ENCODE results near the gene DDX51.

DDX51 gene

GRCh38 chr12:132127041-132127440 is 17.1 kb downstream of the DDX51 start:
- peaks cover 46% of the 10 kb centered on the region for H3K36me3 ChIP-seq (ENCODE audit: insufficient read depth, low read length)
- no peak overlapping the region for H2AFZ ChIP-seq (ENCODE audit: low read depth, low read length)
- no peaks in the 10 kb centered on the region for H3K27me3 ChIP-seq (ENCODE audit: insufficient read depth, low read length)
- H3K4me1 ChIP-seq (ENCODE audit: insufficient read depth, low read length) = no peaks in the 10 kb centered on the region
- H3K4me3 ChIP-seq (ENCODE audit: low read length) = no peak overlapping the region
- peaks cover 21% of the 10 kb centered on the region for H3K9me3 ChIP-seq (ENCODE audit: low read length)

- peaks cover 20% of the 10 kb centered on the region for H3K9me3 ChIP-seq (ENCODE audit: low read length)
- no peak overlapping the region for H2AFZ ChIP-seq (ENCODE audit: low read depth, low read length)
- no peaks in the 10 kb centered on the region for H3K4me1 ChIP-seq (ENCODE audit: insufficient read depth, low read length)
- H3K27me3 ChIP-seq (ENCODE audit: insufficient read depth, low read length) = no peaks in the 10 kb centered on the region
- no peak overlapping the region for H3K4me3 ChIP-seq (ENCODE audit: low read length)
- H3K36me3 ChIP-seq (ENCODE audit: insufficient read depth, low read length) = peaks cover 52% of the 10 kb centered on the region
These were observed 18.4 kb downstream of the DDX51 start for GRCh38 chr12:132125736-132126135.

GRCh38 chr12:132124766-132125425 is 19.2 kb downstream of the DDX51 start:
- Histone ChIP-seq H3K4me1 (ENCODE audit: insufficient read depth, low read length) (no peaks in the 10 kb centered on the region), H3K36me3 (ENCODE audit: insufficient read depth, low read length) (peaks cover 57% of the 10 kb centered on the region), H3K27me3 (ENCODE audit: insufficient read depth, low read length) (no peaks in the 10 kb centered on the region)

GRCh38 chr12:132123970-132124765 is 20.0 kb downstream of the DDX51 start:
- H3K27me3 ChIP-seq (ENCODE audit: insufficient read depth, low read length) = no peaks in the 10 kb centered on the region
- H3K4me1 ChIP-seq (ENCODE audit: insufficient read depth, low read length) = no peaks in the 10 kb centered on the region
- peaks cover 17% of the 10 kb centered on the region for H3K9me3 ChIP-seq (ENCODE audit: low read length)
- H3K4me3 ChIP-seq (ENCODE audit: low read length) = no peak overlapping the region
- H2AFZ ChIP-seq (ENCODE audit: low read depth, low read length) = no peak overlapping the region
- peaks cover 57% of the 10 kb centered on the region for H3K36me3 ChIP-seq (ENCODE audit: insufficient read depth, low read length)

More at GRCh38 chr12:132124766-132125425, 19.2 kb downstream of the DDX51 start:
- Histone ChIP-seq H2AFZ (ENCODE audit: low read depth, low read length) (no peak overlapping the region), H3K9me3 (ENCODE audit: low read length) (peaks cover 19% of the 10 kb centered on the region), H3K4me3 (ENCODE audit: low read length) (no peak overlapping the region)

GRCh38 chr12:132121283-132121682 is 22.8 kb downstream of the DDX51 start:
- Histone ChIP-seq H3K27me3 (ENCODE audit: insufficient read depth, low read length) (no peaks in the 10 kb centered on the region), H3K36me3 (ENCODE audit: insufficient read depth, low read length) (peaks cover 42% of the 10 kb centered on the region), H2AFZ (ENCODE audit: low read depth, low read length) (no peak overlapping the region), H3K4me3 (ENCODE audit: low read length) (no peak overlapping the region), H3K9me3 (ENCODE audit: low read length) (peaks cover 3% of the 10 kb centered on the region), H3K4me1 (ENCODE audit: insufficient read depth, low read length) (no peaks in the 10 kb centered on the region)

GRCh38 chr12:132118876-132119275 is 25.2 kb downstream of the DDX51 start:
- Histone ChIP-seq H3K9me3 (ENCODE audit: low read length) (no peaks in the 10 kb centered on the region), H2AFZ (ENCODE audit: low read depth, low read length) (no peak overlapping the region), H3K27me3 (ENCODE audit: insufficient read depth, low read length) (no peaks in the 10 kb centered on the region), H3K4me1 (ENCODE audit: insufficient read depth, low read length) (no peaks in the 10 kb centered on the region), H3K36me3 (ENCODE audit: insufficient read depth, low read length) (peaks cover 39% of the 10 kb centered on the region), H3K4me3 (ENCODE audit: low read length) (no peak overlapping the region)

- Histone ChIP-seq H3K4me1 (ENCODE audit: insufficient read depth, low read length) (no peaks in the 10 kb centered on the region), H3K27me3 (ENCODE audit: insufficient read depth, low read length) (no peaks in the 10 kb centered on the region), H3K9me3 (ENCODE audit: low read length) (no peaks in the 10 kb centered on the region), H3K4me3 (ENCODE audit: low read length) (no peak overlapping the region), H2AFZ (ENCODE audit: low read depth, low read length) (no peak overlapping the region), H3K36me3 (ENCODE audit: insufficient read depth, low read length) (peaks cover 42% of the 10 kb centered on the region)
These were observed 26.6 kb downstream of the DDX51 start for GRCh38 chr12:132117558-132117875.

GRCh38 chr12:132116709-132117557 is 27.2 kb downstream of the DDX51 start:
- Histone ChIP-seq H3K9me3 (ENCODE audit: low read length) (no peaks in the 10 kb centered on the region), H3K4me3 (ENCODE audit: low read length) (no peak overlapping the region), H2AFZ (ENCODE audit: low read depth, low read length) (no peak overlapping the region), H3K36me3 (ENCODE audit: insufficient read depth, low read length) (peaks cover 37% of the 10 kb centered on the region), H3K27me3 (ENCODE audit: insufficient read depth, low read length) (no peaks in the 10 kb centered on the region), H3K4me1 (ENCODE audit: insufficient read depth, low read length) (no peaks in the 10 kb centered on the region)

- no peaks in the 10 kb centered on the region for H3K9me3 ChIP-seq (ENCODE audit: low read length)
- peaks cover 34% of the 10 kb centered on the region for H3K36me3 ChIP-seq (ENCODE audit: insufficient read depth, low read length)
- no peaks in the 10 kb centered on the region for H3K27me3 ChIP-seq (ENCODE audit: insufficient read depth, low read length)
- no peak overlapping the region for H3K4me3 ChIP-seq (ENCODE audit: low read length)
- no peaks in the 10 kb centered on the region for H3K4me1 ChIP-seq (ENCODE audit: insufficient read depth, low read length)
- no peak overlapping the region for H2AFZ ChIP-seq (ENCODE audit: low read depth, low read length)
These were observed 28.6 kb downstream of the DDX51 start for GRCh38 chr12:132115500-132115899.

GRCh38 chr12:132114667-132115066 is 29.5 kb downstream of the DDX51 start:
- Histone ChIP-seq H3K36me3 (ENCODE audit: insufficient read depth, low read length) (peaks cover 34% of the 10 kb centered on the region), H3K4me1 (ENCODE audit: insufficient read depth, low read length) (no peaks in the 10 kb centered on the region), H3K9me3 (ENCODE audit: low read length) (no peaks in the 10 kb centered on the region), H3K4me3 (ENCODE audit: low read length) (no peak overlapping the region), H2AFZ (ENCODE audit: low read depth, low read length) (no peak overlapping the region), H3K27me3 (ENCODE audit: insufficient read depth, low read length) (no peaks in the 10 kb centered on the region)

GRCh38 chr12:132111654-132112304 is 32.3 kb downstream of the DDX51 start:
- Histone ChIP-seq H2AFZ (ENCODE audit: low read depth, low read length) (no peak overlapping the region), H3K27me3 (ENCODE audit: insufficient read depth, low read length) (no peaks in the 10 kb centered on the region), H3K36me3 (ENCODE audit: insufficient read depth, low read length) (peaks cover 31% of the 10 kb centered on the region), H3K4me3 (ENCODE audit: low read length) (no peak overlapping the region), H3K4me1 (ENCODE audit: insufficient read depth, low read length) (peaks cover 8% of the 10 kb centered on the region), H3K9me3 (ENCODE audit: low read length) (no peaks in the 10 kb centered on the region)

GRCh38 chr12:132110677-132111076 is 33.4 kb downstream of the DDX51 start:
- peaks cover 8% of the 10 kb centered on the region for H3K4me1 ChIP-seq (ENCODE audit: insufficient read depth, low read length)
- no peaks in the 10 kb centered on the region for H3K9me3 ChIP-seq (ENCODE audit: low read length)
- no peaks in the 10 kb centered on the region for H3K27me3 ChIP-seq (ENCODE audit: insufficient read depth, low read length)
- no peak overlapping the region for H3K4me3 ChIP-seq (ENCODE audit: low read length)
- peaks cover 29% of the 10 kb centered on the region for H3K36me3 ChIP-seq (ENCODE audit: insufficient read depth, low read length)
- H2AFZ ChIP-seq (ENCODE audit: low read depth, low read length) = no peak overlapping the region

Data from neuron (in vitro differentiated cells).